HepG2 (cell line): ENCODE data around the gene CNMD. TPM values are rescaled to one million over a fixed set of nuclear protein-coding genes. Genes with fewer than 3 reads are reported as not detected.

Experiments used
- JUND ChIP-seq: sonication (generic); formaldehyde crosslinking; IDR thresholded peaks from 2 replicates; pipeline ENCODE4 v1.8.0; 2022; ENCODE audit warnings: mild to moderate bottlenecking, missing genetic modification reagents
- NR1H2 ChIP-seq: sonication (generic); formaldehyde crosslinking; IDR thresholded peaks from 2 replicates; pipeline ENCODE4 v1.8.1; 2022; ENCODE audit warnings: low read depth, missing genetic modification reagents, borderline replicate concordance
- PRMT3 ChIP-seq: sonication (generic); formaldehyde crosslinking; IDR thresholded peaks from 2 replicates; pipeline ENCODE4 v1.8.1; 2022; ENCODE audit warnings: low read depth, mild to moderate bottlenecking, moderate library complexity, missing genetic modification reagents, borderline replicate concordance
- polyA plus RNA-seq, 8 experiments: library from polyadenylated mRNA; depleted of rRNA in 3 of 8; stranded (reverse) in 7 of 8; unstranded in 1 of 8; fragments of >200 nt; fragmentation: Illumina TruSeq in 4 of 8; extraction: Trizol in 4 of 8; gene quantifications; 2 replicates each; pipeline versions ENCODE4 v1.2.1 to v1.2.3, GENCODE V29; 2011 to 2016; ENCODE audit warnings: low read depth in 4 of 8, missing spikeins in 1 of 8, mixed read lengths in 1 of 8; ENCODE audit not compliant: insufficient read depth in 1 of 8
- total RNA-seq, 5 experiments: library from RNA; depleted of rRNA; stranded (reverse); fragments of >200 nt; fragmentation: Illumina TruSeq; extraction: Trizol; gene quantifications; 2 replicates each; pipeline ENCODE4 v1.2.3, GENCODE V29; 2016; ENCODE audit warnings: low read depth in 1 of 5
- TF ChIP-seq, protein P1 (sequence below), 2 experiments: fragments of 450-650 bp in 1 of 2; sonication (generic) in 1 of 2; formaldehyde crosslinking in 1 of 2; IDR thresholded peaks; 2 replicates each; pipeline versions ENCODE4 v1.6.1 to v1.8.0; 2016 to 2022; ENCODE audit warnings: antibody characterized with exemption in 1 of 2, mild to moderate bottlenecking in 1 of 2, missing genetic modification reagents in 1 of 2
- TF ChIP-seq, protein P2 (sequence below): sonication (generic); formaldehyde crosslinking; IDR thresholded peaks from 2 replicates; pipeline ENCODE4 v1.4.0; 2020; ENCODE audit warnings: missing genetic modification reagents

CNMD gene
- total and polyA plus RNA-seq, 2 of the 13 experiments (the other 11 are each of a cell fraction or from before 2014, with no cell fraction given) = not detected

- TF ChIP-seq, protein P1, sequence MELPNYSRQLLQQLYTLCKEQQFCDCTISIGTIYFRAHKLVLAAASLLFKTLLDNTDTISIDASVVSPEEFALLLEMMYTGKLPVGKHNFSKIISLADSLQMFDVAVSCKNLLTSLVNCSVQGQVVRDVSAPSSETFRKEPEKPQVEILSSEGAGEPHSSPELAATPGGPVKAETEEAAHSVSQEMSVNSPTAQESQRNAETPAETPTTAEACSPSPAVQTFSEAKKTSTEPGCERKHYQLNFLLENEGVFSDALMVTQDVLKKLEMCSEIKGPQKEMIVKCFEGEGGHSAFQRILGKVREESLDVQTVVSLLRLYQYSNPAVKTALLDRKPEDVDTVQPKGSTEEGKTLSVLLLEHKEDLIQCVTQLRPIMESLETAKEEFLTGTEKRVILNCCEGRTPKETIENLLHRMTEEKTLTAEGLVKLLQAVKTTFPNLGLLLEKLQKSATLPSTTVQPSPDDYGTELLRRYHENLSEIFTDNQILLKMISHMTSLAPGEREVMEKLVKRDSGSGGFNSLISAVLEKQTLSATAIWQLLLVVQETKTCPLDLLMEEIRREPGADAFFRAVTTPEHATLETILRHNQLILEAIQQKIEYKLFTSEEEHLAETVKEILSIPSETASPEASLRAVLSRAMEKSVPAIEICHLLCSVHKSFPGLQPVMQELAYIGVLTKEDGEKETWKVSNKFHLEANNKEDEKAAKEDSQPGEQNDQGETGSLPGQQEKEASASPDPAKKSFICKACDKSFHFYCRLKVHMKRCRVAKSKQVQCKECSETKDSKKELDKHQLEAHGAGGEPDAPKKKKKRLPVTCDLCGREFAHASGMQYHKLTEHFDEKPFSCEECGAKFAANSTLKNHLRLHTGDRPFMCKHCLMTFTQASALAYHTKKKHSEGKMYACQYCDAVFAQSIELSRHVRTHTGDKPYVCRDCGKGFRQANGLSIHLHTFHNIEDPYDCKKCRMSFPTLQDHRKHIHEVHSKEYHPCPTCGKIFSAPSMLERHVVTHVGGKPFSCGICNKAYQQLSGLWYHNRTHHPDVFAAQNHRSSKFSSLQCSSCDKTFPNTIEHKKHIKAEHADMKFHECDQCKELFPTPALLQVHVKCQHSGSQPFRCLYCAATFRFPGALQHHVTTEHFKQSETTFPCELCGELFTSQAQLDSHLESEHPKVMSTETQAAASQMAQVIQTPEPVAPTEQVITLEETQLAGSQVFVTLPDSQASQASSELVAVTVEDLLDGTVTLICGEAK (IDR thresholded peaks at IDR 0.05) = no peak
- TF ChIP-seq, protein P1 (CRISPR knock-in tag; IDR thresholded peaks at IDR 0.05) = no peak
- no peak for TF ChIP-seq JUND (CRISPR knock-in tag)
- TF ChIP-seq, protein P2, sequence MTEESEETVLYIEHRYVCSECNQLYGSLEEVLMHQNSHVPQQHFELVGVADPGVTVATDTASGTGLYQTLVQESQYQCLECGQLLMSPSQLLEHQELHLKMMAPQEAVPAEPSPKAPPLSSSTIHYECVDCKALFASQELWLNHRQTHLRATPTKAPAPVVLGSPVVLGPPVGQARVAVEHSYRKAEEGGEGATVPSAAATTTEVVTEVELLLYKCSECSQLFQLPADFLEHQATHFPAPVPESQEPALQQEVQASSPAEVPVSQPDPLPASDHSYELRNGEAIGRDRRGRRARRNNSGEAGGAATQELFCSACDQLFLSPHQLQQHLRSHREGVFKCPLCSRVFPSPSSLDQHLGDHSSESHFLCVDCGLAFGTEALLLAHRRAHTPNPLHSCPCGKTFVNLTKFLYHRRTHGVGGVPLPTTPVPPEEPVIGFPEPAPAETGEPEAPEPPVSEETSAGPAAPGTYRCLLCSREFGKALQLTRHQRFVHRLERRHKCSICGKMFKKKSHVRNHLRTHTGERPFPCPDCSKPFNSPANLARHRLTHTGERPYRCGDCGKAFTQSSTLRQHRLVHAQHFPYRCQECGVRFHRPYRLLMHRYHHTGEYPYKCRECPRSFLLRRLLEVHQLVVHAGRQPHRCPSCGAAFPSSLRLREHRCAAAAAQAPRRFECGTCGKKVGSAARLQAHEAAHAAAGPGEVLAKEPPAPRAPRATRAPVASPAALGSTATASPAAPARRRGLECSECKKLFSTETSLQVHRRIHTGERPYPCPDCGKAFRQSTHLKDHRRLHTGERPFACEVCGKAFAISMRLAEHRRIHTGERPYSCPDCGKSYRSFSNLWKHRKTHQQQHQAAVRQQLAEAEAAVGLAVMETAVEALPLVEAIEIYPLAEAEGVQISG = no peak
- TF ChIP-seq PRMT3 (CRISPR knock-in tag) = no peak
- no peak for TF ChIP-seq NR1H2 (CRISPR knock-in tag)
Observed at GRCh38 chr13:52779103-52779502, 39.5 kb upstream of the CNMD start (continued).
